GOT3 (cell line): Measurements from ENCODE around the gene ROBO4.

Experiments
- DNase-seq: peaks from one replicate; lab custom pipeline; 2025; ENCODE audit warnings: mixed read lengths; lab: John Stamatoyannopoulos, UW

Gene ROBO4

DNA sequence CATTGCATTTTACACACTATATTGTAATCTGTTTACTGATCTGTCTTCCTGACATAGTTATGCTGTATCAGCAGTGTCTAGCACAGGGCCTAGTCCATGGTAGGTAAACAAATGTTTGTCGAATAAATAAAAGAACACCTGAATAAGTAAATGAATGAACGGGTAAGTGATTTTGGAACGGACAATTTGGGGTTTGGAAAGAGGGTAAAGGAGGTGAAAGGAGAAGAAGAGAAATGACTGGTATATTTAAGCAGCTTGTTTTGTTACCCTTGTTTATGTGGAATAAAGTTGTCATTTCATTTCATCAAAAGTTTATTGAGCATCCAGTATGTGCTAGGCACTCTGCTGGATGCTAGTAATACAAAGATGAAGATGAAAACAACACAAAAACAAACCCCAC is 21.3 kb upstream of the ROBO4 start, which contains the start of gene HEPN1:
Gene HEPN1, plus strand, starts transcription at position 301 of the 400 bp plus-strand sequence.
- no peak for DNase-seq

DNA sequence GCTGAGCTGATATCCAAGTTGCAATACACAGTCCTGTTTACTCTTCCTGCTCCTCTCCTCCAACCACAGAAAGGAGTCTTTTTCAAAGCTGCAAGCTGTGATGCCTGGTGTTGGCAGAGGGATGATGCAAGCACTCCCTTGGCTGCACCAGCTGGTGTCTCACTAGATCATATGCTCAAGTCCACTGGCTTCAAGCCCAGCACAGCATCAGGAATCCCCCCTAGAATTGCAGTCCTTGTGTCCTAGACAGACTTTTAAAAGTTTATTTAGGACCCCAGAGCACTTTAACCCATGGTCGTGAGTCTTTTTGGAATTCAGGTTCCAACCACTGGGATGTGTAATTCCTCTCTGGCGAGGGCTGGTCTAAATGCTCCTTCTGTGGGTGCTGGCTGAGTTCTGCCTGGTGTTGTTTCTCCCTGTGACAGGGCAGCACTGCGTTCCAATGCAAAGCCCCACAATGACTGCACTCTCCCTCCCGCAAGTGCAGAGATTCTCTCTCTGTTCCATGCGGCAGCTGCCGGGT is 19.5 kb upstream of the ROBO4 start:
- DNase-seq, result no peak

DNA sequence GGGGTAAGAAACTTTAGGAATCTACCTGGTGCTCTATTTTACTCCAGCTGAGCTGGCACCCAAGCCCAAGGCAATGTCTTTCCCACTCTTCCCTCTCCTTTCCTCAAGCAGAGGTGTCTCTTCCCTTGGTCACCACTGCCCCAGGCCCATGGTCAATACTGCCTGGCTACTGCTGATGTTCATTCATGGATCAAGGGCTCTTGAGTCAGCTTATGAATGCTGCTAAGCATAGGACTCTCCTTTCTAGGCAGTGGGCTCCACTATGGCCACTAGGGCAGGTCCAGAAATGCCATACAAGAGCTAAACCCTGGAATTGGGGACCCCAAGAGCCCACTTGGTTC is 18.7 kb upstream of the ROBO4 start:
- no peak for DNase-seq

DNA sequence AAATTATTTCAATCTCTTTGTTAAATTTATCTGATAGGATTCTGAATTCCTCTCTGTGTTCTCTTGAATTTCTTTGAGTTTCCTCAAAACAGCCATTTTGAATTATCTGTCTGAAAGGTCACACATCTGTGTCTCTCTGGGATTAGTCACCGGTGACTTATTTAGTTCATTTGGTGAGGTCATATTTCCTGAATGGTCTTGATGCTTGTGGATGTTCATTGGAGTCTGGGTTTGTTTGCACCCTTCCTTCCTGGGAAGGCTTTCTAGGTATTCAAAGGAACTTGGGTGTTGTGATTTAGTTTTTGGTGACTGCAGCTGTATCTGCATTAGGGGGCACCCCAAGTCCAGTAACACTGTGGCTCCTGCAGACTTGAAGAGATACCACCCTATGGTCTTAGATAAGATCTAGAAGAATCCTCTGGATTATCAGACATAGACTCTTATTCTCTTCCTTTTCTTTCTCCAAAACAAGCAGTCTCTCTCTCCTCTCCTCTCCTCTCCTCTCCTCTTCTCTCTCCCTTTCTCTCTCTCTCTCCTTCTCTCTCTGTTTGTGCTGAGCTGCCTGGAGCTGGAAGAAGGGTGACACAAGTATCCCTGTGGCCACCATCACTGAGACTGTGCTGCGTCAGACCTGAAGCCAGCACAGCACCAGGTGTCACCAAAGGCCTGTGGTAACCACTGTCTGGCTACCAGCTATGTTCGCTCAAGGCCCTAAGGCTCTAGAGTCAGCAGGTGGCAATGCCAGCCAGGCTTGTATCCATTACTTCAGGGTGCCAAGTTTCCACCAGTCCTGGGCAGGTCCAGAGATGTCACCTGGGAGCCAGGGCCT is 18.1 kb upstream of the ROBO4 start:
- DNase-seq, result no peak

DNA sequence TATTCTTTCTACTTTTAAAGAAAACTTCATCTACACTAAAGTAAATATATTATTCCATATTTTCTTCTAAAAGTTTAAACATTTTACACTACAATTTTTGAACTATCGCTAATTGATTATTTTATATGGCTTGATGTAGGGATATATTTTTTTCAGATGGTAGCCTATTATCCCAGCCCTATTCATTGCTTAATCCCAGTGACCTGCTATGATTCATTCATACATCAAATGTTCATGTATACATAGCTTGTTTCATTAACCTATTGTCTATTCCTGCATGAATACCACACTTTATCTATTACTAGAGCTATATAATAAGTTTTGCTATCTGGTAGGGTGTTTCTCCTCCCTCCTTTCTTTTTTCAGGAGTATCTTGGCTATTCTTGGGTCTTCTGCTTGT is 5.0 kb upstream of the ROBO4 start:
- DNase-seq, result no peak

DNA sequence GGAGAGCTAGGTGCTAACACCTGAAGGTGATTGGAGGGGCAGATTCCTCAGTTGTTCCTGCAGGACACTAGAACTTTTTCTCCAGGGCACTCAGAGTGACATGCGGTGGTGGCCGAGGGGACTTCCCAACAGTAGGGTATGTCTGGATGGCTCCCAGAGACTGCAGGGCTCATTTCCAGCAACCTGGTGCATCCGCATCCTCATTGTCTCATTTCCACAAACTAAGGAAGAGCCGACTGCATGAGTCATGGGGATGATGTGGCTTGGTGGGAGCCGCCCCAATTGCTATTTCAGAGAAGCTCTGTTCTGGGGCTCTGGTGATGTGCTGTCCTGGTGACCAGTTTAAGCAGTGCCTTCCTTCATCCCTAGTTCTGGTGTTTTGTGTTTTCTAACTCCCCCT is 2.8 kb upstream of the ROBO4 start:
- no peak for DNase-seq

DNA sequence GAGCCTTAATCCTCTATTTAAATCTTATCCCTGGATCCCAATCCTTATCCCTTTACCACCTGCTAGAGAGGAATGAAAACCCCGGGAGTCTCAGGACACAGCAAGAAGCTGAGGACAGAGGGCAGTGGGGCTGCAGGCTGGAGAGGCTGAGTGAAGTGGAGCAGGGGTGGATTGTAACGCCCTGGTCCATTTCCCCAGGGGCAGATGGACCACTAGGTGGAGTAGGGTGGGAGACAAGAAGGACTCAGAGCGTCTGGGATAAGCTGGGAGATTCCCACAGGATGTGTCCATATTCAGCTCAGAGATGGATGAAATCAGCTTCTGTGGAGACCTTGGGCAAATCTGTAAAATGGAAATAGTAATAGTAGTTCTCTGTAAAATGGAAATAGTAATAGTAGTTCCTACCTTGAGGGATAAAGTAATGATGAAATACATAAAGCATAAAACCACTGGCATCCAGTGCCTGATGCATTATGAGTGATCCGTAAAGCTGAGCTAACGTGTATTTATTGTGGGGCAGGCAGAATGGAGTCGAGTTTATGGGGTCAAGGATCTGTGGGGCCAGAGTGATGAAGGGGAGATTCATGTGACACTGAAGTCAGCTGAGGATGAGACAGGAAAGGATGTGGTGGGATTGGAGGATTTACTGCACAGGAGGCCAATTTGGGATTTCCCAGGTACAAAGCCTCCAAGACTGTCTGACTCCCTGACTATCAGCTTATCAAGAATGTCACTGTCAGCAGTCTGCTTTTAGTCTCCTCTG is 1.9 kb upstream of the ROBO4 start:
- DNase-seq, result no peak

DNA sequence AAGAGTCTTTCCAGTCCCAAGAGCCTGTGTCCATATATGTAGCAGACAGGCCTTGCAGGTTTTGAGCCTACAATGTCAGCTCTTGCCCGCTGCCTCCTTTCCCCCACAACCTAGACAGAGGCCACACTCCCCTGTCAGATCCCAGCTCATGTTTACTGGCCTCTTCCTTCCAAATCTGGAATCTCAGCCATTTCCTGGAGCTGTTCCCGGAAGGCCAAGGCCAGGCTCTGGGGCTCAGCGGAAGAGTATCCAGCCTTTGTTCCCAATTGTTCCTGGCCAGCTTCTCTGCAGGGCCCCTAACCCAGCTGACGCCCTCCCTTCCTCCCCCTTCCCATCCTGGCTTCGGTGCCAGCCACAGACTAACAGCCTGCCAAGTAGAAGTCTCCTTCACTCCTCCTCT is 1.0 kb upstream of the ROBO4 start:
- DNase-seq, result no peak

DNA sequence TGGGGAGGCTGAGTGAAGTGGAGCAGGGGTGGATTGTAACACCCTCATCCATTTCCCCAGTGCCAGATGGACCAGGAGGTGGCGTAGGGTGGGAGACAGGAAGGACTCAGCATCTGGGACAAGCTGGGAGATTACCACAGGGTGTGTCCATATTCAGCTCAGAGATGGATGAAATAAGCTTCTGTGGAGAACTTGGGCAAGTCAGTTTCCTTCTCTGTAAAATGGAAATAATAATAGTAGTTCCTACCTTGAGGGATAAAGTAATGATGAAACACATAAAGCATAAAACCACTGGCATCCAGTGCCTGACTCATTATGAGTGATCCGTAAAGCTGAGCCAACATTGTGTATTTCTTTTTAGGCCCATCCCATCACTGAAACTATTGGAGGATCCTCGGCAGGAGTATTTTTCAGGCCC is 607 bp upstream of the ROBO4 start:
- DNase-seq, result peak; percentile 18

DNA sequence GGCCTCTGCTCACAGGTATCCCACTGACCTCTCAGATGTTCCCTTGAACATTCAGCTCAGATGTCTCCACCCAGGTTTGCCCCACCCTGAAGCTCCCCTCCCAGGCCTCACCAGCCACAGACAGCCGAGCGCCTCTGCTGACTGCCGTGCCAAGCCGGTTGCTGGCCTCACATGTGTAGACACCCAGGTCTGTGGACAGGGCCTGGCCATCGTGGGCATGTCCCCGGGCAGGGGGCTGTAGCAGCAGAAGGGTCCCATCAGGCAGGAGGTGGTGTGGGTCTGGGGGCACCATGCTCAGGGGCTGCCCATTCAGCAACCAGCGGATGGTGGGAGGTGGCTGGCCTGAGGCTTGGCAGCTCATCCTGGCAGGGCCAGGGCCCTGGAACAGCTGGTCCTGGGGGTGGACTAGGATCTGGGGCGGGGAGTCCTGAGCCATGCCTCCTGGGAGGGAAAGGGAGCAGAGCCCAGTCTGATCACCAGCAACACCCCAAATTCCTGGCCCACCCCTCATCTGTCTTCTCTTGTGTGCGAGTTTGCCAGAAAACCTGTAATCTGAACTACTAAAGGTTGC is 759 bp downstream of the ROBO4 start:
- no peak for DNase-seq

DNA sequence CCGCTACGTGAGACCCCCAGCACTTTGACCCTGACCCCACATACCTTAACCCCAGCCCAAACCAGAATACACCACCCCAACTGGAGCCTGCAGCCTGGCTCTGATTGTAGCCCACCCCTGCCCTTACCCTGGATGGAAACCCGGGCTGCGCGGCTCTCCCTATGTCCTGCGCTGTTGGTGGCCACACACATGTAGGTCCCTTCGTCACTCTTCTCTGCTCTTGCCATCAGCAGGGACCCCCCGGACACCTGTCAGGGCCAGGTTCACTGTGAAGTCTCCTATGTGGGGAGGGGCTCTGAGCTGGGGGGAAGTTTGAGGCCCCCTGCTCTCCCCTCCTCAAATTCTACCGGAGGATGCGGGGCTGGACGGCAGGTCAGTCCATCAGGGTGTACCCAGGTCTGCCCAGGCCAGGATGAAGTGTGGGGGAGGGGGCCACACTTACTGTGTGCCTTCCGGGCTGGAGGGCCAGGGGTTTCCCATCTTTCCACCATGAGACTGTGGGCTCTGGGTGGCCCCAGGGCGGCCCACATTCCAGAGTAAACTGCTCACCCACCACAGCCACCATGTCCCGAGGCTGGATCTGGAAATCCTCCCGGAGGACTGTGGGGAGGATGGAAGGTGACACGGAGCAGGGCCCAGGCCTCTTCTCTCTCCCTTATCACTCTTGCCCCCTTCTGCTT is 1.5 kb downstream of the ROBO4 start:
- DNase-seq, result no peak

DNA sequence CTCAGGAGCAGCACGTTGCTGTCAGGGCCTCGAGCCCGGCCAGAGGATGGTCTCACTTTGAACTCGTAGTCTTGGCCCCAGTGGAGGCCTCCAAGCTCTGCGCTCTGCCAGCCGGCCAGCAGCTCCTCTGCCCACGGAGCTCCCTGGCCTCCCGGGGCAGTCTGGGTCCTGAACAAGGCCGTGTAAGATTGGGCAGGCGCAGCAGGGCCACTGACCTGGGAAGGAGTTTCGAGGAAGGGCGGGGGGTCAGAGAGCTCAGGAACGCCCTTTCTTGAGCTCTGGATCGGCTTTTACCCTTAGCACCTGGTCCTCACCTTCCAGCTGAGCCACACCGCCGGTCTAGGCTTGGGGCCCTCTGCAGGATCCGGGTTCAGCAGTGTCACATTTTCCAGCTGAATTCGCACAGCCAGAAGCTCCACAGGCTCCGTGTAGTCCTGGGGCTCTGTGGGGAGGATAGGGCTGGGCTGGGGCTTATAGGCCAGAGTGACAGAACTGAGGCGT is 2.1 kb downstream of the ROBO4 start:
- DNase-seq, result no peak

DNA sequence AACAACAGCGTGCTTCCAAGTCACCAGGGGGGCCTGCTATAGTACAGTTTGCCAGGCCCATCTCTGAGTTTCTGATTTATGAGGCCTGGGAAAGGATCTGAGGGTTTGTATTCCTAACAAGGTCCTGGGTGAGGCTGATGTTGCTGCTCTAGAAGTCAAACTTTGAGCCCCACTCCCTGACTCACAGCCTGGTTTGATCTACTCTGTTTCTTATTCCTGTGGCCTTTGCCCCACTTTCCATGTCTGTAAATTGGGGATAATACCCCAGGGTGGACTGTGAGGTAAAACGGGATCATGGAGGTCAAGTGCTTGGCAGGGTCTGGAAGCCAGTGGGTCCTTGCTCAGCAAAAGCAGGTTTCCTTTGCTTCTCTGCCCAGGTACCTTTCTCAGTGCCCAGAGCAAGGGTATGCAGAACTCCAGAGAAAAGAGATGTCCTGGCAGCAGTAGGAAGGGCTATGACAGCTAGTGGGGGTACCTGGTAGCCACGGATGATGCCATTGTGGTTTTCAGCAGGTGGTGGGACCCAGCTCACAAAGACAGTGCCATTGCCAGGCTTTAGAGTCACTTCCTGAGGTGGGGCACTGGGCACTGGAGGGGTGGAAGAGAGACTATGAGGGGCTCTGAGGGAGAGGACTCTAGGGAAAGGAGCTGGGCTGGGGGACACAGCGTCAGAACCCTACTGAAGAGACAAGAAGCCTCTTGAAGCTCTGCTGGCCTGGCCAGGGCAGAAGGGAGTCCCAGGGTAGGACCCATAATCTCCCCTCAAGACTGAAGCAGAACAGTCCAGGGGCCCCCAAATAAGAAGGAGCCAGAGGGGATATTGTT is 2.8 kb downstream of the ROBO4 start:
- DNase-seq, result no peak

DNA sequence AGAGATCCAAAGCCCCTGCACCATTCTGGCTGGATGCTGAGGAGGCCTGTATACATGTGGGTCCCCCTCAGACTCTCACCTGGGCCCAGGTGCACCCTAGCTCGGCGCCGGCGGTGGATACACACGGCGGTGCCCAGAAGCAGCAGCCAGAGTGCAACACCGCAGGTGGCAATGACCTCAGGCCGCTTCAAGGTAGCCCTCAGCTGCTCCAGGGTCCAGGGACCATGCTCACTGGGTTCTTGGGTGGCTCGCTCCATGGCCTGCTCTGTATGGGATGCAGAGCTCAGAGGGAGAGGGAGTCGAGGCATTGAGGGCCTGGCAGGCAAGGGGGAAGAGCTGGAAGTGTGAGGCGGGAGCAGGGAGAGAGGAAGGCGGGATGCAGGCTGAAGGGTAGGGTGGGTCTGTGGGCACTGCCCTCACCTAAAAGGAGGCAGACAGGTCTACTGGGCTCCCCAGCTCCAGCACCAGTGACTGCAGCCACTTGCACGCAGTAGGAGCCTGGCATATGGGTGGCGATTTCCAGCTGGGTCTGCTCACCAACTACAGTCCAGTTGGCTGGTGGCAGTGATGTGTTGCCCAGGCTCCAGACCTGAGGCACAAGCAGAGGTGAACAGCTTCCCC is 3.8 kb downstream of the ROBO4 start:
- no peak for DNase-seq

DNA sequence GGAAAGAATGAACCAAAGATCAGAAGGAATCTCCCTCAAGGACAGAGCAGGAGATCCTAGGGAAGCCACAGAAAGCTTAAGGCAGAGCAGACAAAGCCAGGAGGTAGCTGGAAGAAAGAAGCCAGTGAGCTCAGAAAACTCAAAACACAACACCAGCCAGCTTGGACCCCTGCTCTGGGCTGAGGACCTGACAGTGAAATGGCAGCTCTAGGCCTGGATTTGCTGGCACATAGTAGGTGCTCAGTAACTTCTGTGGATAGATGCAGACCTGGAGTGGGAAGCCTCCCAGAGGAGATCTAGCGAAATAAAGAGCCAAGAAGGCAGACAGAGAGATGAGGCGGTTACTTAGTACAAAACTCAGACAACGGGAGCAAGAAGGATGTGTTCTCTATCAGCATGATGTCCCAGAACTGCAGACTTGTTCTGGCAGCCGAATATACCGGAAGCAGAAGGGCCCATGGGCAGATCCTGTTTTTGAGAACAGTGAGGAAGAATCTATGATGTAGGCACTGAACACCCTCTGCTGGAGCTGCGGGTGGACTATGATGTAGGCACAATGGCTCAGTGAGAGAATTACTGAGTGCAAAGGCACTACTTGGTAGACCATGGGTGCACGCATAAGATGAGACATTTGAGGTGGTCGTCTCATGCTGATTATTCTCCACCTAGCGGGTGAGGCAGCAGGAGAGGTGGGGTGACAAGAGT is 4.8 kb downstream of the ROBO4 start:
- DNase-seq, result no peak

DNA sequence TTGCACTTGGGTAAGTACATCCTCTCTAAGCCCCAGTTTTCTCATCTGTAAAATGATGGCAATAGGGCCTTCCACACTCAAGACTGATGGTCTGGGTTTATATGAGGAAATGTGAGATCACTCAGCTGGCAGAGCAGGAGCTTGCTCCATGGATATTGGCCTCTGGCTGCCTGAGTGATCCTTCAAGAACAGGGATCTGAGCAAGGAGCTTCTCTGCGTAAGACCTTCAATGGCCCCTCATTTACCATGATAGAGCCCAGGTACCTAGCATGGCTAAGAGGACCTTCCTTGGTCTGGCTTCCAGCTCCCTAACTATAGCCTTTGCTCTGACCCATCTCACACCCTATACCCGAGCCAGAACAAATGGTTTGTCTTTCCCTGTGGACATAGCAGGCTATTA is 5.5 kb downstream of the ROBO4 start:
- DNase-seq, result no peak

DNA sequence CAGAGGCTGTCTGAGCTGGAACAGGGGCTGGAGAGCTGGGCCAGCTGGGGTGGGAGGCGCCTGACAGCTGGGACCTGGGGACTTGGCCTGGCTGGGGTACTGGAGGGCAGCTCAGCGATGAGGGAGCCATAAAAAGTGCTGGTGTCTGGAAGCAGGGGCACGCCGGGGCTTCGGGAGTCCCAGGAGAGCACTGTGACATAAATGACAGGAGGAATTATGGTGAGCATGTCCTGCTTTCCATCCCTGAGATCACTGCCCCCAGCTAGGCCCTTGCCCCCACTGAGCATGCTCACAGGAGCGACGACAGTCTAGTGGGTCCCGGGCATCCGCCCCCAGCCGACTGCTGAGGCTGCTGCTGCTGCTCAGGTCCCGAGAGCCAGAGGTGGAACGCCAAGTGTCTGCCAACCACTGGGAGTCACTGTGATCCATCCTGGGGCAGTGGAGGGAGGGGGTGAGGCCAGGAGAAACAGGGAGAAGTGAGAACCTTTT is 6.2 kb downstream of the ROBO4 start:
- DNase-seq, result no peak

DNA sequence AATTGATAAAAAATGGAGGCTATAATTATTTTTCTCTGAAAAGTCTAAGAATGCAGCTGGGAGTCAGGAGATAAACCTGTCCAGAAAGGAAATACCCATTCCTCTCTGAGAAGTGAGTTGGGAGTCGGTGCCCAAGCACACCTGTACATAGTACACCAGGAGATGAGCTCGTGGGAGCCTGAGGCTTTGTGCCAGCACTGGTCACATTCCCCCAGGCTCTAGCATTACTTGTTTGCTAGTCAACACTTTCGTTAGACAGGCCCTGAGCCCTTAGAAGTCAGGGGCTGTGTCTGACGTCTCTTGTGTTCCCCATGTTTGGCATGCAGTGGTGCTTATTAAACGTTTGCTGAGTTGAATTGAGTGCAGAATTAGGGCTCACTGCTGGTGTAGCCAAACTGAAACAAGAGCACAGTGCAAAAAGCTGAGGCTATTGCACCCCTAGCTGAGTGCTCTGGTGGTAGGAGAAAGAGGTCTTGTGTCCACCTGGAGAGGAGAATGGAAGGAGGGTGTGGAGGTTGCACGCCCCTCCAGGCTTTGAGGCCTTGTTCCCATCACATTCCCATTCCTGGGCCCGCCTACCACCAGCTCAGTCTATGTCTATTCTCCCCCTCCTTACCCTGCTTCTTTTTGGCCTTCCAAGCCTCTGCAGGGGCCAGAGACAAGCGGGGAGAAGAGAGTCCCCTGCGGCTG is 6.8 kb downstream of the ROBO4 start:
- no peak for DNase-seq

DNA sequence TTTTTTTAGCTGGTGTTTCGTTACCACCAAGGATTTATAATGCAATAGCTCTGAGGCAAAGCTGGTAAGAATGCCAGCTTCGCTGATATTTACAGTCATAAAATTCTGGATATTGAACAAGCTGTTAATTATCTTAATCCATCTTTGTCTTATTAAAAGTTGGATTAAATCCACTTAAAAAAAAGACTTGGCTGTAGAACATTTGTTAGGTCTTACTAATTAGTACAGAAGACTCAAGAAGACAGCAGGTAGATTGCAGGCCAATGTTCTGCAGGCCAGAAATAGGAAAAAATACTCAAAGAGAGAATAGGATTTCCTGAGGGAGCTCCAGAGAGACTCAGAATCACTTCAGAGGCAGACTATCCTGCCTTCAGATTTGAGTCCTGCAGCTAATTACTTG is 7.5 kb downstream of the ROBO4 start:
- no peak for DNase-seq
